NCI-H82 treated with DMSO at 0.1 percent for 48 hours (cell line): ENCODE data around the gene NUP35.
"Not testable (repeated sequence)": the region's sequence is repeated elsewhere in the genome, so short reads cannot be mapped to it uniquely, and the experiment has no call there.

Source experiments
- DNase-seq: peaks from one replicate; lab custom pipeline; 2025; ENCODE audit not compliant: unreplicated experiment; lab: John Stamatoyannopoulos, UW

Gene NUP35

DNA sequence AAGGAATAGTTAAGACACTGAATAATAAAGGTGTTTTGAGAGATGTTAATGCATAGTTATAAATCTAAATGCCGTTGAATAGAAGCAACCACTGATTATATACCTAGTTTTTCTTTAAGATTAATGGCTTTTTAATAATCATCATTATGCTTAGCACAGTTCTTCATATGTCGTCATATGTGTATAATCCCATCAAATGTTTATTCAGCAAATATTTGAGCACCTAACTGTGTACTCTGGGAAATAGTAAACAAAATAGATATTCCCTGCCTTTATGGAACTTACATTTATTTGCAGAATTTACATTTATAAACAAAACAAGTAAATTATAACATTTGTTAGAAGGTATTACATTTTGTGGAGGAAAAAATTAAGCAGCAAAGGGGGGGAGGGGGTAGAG is 9.8 kb downstream of the NUP35 start:
- no peak for DNase-seq

DNA sequence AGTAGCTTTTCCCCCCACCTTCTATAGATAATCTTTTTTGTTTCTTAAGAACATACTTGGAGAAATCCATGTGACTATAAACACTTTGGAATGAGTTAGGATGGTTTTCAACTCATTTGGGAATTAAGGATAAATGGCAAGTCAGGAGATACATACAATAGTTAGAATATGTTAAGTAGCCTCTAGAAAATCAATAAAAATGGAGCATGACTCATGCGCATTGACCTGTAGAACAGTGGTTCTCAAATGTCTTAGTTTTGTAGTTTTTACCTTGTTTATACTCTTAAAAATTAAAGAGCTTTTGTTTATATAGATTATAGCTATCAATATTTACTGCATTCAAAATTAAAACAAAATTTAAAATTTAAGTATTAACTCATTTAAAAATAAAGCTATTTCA is 24.7 kb downstream of the NUP35 start:
- no peak for DNase-seq

DNA sequence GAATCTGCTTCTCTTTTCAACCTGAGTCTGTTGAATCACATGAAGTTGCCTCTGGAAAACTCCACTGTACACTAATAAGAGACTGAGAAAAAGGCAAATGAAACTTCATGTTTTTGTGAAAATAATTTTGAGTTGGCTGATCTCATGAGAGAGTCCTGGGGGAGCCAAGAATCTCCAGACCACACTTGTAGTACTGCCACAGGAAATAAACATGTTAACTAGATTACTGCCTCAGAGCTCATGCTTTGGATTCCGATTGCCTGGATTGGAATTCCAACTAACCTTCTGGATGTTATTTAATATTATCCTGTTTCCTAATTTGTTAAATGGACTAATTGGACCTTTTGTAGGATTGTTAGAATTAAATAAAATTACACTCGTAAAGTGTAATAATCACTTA is 25.2 kb downstream of the NUP35 start:
- DNase-seq, result no peak

DNA sequence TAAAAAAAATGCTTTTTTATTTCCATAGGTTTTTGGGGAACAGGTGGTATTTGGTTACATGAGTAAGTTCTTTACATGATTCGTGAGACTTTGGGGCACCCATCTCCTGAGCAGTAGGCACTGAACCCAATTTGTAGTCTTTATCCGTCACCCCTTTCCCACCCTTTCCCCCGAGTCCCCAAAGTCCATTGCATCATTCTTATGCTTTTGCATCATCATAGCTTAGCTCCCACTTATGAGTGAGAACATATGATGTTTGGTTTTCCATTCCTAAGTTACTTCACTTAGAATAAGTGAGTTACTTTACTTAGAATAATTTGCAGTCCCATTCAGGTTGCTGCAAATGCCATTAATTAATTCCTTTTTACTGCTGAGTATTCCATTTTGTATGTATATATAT is 28.0 kb downstream of the NUP35 start:
- DNase-seq, result not testable (repeated sequence)

DNA sequence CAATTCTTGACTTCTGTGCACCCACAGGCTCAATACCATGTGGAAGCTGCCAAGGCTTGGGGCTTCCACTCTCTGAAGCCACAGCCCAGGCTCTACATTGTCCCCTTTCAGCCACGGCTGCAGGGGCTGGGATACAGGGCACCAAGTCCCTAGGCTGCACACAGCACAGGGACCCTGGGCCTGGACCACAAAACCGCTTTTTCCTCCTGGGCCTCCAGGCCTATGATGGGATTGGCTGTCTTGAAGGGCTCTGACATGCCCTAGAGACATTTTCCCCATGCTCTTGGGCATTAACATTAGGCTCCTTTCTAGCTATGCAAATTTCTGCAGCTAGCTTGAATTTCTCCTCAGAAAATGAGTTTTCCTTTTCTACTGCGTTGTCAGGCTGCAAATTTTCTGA is 29.7 kb downstream of the NUP35 start:
- DNase-seq, result no peak

DNA sequence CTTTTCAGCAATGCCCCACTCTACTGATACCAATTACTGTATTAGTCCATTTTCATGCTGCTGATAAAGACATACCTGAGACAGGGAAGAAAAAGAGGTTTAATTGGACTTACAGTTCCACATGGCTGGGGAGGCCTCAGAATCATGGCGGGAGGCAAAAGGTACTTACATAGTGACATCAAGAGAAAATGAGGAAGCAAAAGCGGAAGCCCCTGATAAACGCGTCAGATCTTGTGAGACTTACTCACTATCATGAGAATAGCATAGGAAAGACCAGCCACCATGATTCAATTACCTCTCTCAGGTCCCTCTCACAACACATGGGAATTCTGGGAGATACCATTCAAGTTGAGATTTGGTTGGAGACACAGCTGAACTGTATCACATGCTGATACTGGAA is 30.5 kb downstream of the NUP35 start:
- DNase-seq, result not testable (repeated sequence)

DNA sequence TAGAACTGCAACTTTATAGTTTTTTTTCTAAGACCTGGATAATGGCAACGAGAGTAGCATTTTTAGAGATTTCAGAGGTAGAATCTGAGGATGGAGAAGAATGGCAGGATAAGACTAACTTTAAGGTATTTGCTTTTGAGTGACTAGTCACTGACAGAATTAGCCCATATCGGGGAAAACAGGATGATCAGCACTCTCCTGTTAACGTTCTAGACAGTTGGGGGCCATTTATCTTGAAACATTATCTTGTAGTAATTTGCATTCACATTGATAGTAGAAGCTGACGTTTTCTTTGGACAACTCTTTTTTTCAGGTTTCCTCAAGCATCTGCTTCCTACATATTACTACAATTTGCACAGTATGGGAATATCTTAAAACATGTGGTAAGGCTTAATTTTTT is 32.9 kb downstream of the NUP35 start:
- DNase-seq, result no peak

DNA sequence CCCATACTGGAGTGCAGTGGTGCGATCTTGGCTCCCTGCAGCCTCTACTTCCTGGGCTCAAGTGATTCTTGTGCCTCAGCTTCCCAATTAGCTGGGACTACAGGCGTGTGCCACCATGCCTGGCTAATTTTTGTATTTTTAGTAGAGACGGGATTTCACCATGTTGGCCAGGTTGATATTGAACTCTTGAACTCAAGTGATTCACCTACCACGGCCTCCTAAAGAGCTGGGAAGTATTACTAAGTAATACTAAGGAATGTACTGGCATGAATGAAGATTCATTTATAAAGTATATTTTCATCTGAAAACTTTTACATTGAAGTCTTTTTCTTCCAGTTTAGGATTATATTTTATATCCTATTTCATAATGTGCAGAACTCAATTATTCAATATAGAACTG is 38.1 kb downstream of the NUP35 start:
- no peak for DNase-seq

DNA sequence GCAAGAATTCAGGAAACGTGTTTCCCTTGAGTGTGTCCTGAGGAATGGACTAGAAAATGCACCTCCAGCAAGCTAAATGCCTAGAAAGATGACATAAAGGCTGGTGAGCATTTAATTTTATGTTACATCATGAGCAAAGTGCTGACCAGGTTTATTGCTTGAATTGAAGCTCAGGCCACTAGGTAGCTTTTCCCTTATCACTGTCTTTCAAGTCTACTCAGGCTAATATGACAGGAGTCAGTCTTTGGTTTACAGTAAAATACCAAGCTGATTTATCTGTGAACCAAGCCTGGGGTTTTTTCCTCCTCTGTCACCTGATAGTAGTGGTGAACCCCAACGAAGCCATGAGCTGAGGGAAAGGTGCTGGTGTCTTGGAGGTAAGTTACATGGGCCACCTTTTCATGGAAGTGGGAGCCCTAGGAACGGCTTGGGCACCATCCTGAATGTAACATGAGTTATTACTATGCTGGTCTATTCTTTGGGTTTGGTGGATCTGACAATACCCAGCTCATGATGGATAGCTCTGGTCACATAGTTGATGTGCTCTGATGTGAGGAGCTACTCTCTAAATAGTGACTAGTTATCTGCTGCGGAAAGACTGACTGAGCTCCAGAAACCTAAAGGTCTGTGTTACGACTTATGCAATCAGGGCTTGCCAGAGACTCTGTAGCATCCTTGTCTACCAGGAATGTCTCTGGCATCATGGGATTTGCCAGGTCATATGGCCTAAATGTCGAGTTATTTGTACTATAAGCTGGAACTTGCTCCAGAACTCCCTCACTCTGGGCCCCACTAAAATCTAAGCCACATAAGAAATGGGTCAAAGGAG is 39.8 kb downstream of the NUP35 start:
- no peak for DNase-seq

DNA sequence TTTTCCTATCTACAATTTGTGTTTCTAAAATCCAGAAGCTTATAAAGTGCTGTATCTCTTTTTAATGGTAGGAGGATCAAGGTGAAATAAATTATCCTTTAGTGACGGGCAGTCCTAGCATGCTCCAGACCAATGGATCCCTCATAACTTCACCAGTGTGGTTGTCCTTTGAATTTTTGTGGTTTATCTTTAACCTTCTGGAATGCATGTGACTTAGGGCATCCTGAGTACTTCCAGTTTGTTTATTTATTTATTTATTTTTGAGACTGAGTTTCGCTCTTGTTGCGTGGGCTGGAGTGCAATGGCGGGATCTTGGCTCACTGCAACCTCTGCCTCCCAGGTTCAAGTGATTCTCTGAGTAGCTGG is 40.4 kb downstream of the NUP35 start:
- DNase-seq, result no peak

DNA sequence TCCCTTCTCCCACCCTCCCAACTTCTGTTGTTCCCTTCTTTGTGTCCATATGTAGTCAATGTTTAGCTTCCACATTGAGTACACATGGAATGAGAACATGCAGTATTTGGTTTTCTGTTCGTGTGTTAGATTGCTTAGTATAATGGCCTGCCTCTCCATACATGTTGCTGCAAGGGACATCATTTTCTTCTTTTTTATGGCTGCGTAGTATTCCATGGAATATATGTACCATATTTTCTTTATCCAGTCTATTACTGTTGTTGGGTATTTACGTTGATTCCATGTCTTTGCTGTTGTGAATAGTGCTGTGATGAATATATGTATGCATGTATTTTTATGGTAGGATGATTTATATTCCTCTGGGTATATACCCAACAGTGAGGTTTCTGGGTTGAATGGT is 42.0 kb downstream of the NUP35 start:
- DNase-seq, result no peak

DNA sequence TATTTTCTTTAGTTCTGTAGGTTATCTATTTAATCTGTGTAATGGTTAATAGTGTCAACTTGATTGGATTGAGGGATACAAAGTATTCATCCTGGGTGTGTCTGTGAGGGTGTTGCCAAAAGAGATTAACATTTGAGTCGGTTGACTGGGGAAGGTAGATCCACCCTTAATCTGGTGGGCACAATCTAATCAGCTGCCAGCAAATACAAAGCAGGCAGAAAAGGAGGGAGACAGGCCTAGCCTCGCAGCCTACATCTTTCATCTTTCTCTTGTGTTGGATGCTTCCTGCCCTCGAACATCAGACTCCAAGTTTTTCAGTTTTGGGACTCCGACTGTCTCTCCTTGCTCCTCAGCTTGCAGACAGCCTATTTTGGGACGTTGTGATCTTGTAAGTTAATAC is 42.7 kb downstream of the NUP35 start:
- peak; percentile 49 for DNase-seq

DNA sequence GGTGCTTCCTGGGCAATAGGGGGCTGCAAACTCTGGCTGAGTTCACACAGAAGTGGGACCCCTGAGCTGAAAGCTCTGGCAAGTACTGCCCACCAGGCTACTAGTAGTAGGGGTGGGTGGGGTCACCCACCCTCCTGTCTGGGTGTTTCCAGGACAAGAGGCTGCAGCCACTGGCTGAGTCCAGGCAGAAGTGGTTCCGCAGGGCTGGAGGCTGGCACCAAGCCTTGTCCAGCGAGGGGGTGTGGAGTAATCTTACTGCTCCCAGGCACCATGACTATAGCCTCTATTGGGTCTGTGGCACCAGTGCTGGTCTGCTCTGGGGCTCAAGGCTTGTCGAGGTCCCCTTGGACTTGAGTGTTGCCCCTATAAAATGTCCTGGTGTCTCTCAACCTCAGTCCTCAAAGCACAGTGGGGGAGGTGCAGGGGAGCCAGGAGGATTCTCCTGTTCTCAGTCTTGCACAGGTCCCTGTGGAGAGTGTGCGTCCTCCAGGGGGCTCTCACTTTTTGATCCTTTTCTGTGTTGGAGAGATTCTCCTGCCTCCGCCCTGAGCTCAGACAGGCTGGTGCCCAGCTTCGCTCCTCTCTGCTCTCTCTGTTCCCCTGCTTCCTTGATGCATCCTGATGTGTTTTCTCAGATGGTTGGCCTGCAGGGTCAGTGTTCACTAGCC is 48.1 kb downstream of the NUP35 start:
- DNase-seq, result no peak

DNA sequence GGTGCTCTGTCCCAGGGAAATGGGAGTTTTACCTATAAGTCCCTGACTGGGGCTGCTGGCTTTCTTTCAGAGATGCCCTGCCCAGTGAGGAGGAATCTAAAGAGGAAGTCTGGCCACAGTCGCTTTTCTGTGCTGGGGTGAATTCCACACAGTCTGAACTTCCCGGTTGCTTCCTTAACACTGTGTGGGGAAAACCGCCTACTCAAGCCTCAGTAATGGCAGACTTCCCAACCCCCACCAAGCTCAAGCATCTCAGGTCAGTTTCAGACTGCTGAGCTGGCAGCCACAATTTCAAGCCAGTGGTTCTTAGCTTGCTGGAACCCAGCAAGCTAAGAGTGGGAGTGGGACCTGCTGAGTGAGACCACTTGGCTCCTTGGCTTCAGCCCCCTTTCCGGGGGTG is 54.9 kb downstream of the NUP35 start:
- no peak for DNase-seq

DNA sequence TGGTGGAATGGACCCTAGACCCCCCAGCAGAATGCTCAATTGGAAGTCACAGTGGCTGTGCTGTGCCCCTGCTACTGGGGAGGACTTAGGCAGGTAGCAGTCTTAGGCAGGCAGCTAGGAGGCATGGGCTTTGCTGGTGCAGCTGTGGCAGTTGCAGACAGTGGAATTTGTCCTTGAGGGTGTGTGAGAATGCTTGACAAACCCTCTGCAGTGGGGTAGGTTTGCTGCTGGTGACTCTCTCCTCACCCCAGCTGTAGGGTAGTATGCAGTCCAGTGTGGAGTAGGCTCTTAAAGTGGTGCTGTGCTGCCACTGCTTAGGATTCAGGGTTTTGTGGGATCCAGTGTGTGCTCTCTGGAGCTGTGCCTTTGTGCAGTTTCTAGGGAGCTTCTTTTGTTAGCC is 61.3 kb downstream of the NUP35 start:
- DNase-seq, result no peak

DNA sequence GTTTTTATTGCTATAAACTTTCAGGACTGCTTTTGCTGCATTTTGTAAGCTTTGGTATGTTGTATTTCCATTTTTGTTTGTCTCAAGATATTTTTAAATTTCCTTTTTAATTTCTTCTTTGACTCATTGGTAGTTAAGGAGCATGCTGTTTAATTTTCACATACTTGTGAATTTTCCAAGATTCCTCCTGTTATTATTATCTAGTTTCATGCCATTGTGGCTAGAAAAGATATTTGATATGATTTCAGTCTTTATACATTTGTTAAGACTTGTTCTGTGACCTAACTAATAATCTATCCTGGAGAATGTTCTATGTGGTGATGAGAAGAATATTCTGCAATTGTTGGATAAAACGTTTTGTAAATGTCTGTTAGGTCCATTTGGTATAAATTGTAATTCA is 62.1 kb downstream of the NUP35 start:
- no peak for DNase-seq

DNA sequence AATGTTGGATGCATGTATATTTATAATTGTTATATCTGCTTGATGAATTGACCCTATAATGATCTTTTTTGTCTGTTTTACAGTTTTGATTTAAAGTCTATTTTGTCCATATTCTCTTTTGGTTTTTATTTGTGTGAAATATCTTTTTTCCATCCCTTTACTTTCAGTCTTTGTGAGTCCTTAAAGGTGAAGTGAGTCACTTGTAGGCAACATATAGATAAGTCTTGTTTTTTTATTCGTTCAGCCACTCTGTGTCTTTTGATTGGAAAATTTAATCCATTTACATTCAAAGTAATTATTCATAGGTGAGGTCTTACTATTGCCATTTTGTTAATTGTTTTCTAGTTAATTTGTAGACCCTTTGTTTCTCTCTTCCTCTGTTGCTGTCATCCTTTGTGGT is 62.5 kb downstream of the NUP35 start:
- DNase-seq, result no peak

DNA sequence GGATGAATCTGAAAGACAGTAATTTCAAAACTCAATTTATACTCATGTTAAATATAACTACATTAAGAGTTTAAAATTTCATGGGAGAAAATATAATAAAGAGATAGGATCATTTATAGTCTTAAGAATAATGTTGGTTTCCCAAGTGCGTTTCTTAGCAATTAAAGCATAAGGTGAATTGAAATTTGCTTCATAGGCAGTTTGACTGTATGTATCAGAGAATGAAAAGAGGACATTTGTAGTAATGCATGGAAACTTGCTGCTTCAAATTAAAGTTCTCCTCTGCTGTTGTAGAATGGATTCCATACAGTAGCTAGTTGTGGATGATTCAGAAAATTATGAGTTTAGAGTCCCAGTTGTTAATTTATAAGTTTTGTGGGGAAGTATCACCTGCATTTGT is 68.1 kb downstream of the NUP35 start:
- no peak for DNase-seq

DNA sequence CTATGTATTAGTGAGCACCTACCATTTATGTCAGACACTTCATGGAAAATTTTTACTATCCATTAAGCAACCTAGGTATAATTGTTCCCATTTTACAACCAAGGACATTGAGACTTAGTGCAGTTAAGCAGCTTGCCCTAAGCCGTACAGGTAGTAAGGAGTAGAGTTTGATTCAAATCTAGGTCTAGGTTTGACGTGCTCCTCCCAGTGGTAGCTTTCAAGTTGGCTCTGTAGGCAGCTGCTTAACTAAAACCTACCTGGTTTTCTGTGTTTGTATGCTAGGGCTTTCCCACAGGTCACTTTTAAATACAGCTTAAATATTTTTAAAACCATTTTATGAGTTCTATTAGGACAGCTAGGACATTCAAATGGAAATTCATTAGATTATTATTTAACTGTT is 69.7 kb downstream of the NUP35 start:
- no peak for DNase-seq

DNA sequence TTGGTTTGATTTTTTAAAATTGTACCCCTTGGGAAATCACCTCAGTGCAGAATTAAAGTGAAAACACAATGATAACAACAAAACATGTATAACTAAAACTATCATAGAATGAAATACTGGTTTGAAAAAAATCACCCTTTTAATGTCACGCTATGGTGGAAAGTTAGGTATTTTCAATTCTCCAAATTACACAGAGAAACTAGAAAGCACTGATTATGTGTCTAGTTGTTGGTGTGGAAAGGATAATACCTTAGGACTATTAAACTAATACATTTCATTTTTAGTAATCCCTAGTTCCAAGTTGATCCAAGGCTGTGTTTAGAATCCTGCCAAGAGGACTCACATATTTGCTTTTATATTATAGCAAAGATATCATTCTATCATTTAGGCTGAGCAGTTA is 71.2 kb downstream of the NUP35 start:
- DNase-seq, result no peak

DNA sequence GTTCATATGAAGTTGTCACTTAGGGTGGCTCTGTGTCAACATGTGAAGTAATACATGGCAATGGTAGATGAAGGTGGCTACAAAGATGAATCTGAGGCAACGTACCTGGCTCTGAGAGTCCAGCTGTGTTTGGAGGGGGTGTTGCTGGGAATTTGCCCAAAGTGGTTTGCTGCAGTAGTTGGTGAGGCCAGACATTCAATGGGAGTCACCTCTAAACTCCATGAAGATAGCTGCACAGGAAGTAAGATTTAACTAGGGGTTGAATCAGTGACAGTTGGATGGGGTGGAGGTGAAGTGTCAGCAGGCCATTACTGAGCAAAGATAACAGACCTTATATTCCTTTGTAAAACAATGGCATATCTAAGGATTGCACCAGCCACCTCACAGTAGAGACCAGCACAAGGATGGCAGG is 71.8 kb downstream of the NUP35 start:
- DNase-seq, result no peak

DNA sequence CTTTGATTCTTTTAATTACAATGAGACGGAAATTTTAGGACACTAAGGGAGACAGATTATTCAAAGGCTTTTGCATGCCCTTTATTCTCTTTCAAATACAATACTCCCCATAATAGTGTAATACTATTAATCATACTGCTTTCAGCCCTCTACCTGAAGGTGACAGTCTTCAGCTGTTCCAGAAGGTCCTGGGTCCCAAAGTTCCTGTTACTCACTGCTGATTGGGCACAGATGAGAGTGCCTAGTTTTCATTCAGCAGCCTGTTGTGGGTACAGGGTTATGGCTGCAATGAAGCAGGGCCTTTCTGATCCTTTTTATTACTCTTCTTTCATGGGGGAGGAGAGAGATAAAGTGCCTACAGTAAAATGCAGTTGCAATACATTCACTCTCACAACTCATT is 80.2 kb downstream of the NUP35 start:
- no peak for DNase-seq

DNA sequence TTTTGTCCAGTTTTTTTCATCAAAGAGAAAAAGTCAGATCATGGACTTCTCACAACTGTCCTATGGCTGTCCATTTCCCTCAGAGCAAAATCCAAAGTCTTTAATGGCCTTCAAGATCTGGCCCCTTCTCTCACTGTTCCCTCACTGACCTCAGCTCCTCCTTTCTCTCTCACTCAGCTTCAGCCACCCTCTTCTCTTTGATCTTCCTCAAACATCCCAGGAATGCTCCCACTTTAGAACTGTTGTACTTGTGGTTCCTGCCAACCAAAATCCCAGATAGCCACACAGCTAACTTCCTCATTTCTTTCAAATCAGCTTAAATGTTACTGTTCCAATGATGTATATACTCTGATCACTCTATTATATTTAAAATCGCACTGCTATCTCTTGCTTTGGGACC is 82.9 kb downstream of the NUP35 start:
- no peak for DNase-seq
